GM18526 (cell line): Measurements from ENCODE around the gene RAMP1.

Experiments
- POLR2A ChIP-seq: IDR thresholded peaks from 3 replicates; pipeline ENCODE4 v1.6.1; 2011; ENCODE audit not compliant: insufficient read length; ENCODE audit errors: extremely low read depth

RAMP1 gene

GRCh38 chr2:237859533-237860272 lies at the start of gene RAMP1:
RAMP1 (plus strand) TSS chr2:237859623; CDS start chr2:237859676, 53 bp downstream.
- TF ChIP-seq POLR2A = no peak

DNA sequence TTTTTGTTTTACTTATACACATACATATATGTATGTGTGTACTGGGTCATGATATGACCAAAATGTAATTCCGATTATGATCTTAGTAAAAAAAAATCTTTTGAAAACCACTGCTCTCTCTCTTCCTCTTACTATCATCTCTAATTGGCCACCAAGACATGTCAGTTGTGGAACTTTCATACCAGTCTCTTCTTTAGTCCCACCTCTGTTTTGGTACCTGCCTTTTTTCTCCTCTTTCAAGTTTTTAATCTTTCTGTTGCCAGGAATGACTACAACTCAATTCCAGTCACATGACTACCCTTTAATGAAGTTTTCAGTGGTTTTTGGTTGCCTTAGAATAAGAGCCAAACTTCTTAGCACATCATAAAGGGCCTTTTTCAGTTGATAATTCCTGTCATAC lies 43.8 kb upstream of the RAMP1 start:
- no peak for TF ChIP-seq POLR2A

GRCh38 chr2:237816531-237816930 lies 42.9 kb upstream of the RAMP1 start:
- no peak for TF ChIP-seq POLR2A

- TF ChIP-seq POLR2A = no peak
Measured at GRCh38 chr2:237818066-237818473, 41.4 kb upstream of the RAMP1 start.

GRCh38 chr2:237819231-237819630 lies 40.2 kb upstream of the RAMP1 start:
- no peak for TF ChIP-seq POLR2A

GRCh38 chr2:237820421-237820820 lies 39.0 kb upstream of the RAMP1 start:
- no peak for TF ChIP-seq POLR2A

DNA sequence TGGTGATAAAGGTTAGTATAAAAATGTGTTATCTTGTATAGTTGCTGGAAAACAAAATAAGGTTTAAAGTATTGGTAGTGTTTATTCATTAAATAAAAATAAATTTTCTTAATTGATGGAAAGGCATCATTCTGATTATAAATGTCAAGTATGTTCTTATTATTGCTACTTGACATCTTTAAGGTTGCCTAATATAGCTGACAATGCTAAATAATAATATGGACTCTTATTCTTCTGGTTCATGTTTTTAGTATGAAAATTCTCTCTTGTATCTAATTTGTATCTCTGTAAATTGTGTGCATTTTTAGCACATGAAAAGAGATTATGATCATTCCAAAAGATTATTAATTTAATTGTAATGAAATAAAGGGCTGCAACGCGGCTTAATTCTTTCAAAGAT lies 35.9 kb upstream of the RAMP1 start:
- TF ChIP-seq POLR2A = no peak

DNA sequence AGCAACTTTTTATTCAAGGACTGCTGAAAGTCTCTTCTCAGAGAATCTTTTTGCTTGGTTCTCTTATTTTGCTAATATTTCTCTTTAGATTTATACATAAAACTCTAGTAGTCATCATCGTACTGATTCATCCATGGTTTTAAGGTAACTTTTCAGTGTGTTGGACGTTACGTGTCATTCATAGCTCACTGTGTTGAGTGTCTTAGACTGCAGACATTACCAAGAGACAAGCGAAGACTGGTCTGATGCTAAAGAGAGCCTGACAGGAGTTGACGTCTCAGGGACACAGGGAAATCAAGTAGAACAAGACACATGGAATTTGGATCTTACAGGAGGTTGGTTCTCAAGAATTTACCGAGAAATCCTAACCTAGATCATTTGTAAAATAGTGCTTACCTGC lies 35.3 kb upstream of the RAMP1 start:
- no peak for TF ChIP-seq POLR2A

DNA sequence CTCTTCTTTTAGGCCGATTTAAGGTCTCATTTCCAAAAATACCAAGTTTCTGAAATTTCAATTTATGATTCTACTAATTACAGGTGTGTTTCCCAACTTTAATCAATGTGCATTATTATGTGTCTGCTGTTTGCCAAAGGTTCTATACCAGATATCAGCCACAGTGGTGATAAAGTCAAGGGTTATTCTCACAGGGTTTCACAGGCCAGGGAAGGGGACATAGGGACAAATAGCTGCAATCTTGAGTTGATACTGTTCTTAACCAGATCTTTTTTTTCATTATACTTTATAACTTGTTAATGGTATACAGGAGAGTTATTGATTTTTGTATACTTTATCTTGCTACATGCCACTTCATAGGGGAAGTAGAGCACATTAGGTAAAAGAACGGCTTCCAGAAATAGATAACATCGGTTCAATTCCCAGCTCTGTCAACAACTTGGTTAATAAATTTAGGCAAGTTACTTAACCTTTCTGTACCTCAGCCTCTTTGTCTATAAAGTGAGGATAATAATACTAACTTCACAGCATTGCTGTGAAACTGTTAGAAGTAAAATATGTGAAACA lies 31.9 kb upstream of the RAMP1 start:
- TF ChIP-seq POLR2A = no peak

GRCh38 chr2:237830522-237830921 lies 28.9 kb upstream of the RAMP1 start:
- TF ChIP-seq POLR2A = no peak

DNA sequence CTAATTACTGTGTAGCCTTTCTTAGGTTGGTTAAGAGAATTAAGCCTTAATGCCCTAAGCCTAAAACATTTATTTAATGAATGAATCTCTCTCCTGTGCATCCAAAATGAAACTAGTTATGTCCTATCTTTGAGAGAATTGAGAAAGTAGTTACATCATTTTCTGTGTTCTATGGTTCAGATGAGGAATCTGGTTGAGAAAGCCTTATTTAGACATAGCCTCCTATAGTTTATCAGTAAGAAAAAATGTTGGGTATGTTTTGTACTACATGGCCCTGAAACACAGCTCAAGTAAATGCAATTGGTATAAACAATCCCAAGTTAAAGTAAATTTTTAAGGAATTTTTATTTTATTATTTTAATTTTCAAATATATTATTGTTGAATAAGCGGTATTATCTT lies 25.9 kb upstream of the RAMP1 start:
- TF ChIP-seq POLR2A = no peak

GRCh38 chr2:237835372-237835771 lies 24.1 kb upstream of the RAMP1 start:
- TF ChIP-seq POLR2A = no peak

- TF ChIP-seq POLR2A = no peak
Measured at GRCh38 chr2:237841051-237841450, 18.4 kb upstream of the RAMP1 start.

GRCh38 chr2:237854295-237854694 lies 5.1 kb upstream of the RAMP1 start:
- TF ChIP-seq POLR2A = no peak

DNA sequence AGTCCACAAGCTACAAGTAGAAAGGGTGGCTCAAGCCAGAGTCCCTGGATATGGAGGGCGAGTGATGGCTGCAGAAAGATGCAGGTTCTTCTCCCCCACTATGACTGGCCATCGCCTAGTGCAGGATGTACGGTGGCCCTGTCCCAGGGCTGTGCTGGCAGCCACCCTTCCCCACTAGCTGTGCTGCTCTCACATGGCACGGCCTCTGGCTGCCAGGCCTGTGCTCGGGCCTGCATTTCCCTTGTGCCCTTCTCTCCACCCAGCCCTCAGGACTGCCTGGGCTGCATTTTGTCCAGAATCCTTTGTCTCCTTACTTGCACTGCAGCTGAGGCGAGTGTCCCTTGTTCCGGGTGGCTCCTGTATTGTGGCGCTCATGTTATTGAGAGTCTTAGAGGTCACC lies 1.6 kb upstream of the RAMP1 start:
- no peak for TF ChIP-seq POLR2A

DNA sequence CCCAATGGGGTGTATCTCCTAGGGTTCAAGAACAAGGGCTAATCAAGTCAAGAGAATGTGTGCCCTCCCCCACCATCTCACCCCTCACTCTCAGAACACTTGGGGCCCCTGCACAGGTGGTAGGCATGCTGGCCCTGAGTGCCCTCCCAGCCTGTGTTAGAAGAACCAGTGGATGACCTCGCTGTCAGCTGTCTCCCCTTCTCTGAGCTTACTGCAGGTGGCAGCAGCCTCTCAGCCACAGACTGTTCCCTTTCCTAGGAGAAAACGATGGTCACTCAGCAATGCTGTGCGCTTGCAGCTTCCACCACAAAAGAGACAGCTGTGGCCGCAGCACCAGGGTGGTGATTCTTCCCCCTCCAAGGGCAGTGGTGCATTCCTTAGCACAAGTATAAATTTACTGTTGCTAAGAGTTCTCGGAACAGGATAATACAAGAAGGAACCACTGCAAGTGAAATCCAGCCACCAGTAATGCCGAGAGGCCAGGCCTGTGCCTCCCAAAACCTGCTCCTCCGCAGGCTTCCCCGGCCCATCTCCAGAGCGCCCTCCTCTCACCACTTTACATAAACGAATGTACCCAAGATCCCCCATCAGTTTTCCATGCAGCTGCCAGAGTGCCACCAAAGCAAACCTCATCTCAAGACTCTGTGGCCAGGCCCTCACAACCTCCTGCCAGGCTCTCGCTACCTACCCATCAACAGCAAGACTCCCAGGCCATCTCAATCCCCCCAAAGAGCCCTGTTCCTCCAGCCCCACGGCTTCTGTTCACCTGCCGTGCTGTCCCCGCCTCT lies 935 bp upstream of the RAMP1 start:
- TF ChIP-seq POLR2A = no peak

GRCh38 chr2:237859082-237859433 lies 365 bp upstream of the RAMP1 start:
- TF ChIP-seq POLR2A = no peak
